ENCODE measurements around the gene LRRC46.

DNA sequence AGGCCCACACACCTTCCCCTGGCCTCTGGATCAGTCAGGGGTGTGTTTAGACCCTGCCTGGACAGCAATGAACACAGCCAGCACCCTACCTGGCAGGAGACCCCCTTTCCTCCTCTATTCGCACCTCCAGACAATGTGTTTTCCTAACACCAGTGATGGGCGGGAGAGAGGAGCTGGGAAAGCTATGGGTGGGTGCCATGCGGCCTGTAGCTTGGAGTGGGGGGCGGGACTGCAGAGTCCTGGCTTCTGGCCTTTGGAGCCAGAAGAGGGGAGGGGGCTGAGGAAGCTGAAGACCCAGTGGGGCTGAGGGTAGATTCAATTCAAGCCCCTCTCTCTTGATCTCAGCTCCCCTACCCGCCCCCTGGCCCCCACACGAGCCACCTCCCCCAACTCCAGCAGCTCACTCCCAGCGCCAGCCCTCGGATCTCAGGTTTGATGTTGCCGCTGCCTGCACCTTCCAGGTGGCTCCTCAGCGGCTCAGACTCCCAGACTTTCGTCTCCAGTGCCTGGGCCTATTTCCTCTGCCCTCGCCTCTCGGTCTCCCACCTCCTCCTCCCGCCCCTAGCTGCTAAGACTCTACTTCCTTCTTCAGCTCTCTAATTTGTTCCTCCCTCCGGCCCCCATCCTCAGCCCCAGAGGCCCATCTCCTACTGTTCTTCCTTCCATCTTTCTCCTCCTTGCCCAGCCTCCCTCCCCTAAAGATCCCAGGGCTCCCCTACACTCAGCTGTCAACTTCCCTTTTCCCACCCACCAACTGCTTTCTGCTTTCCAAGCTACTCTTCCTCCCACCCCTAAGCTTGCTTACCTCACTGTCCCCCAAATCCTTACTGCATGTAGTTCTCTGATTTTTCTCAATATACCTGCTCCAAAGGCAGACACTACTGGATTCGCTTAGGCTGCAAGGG is 26.3 kb downstream of the LRRC46 start:
- TF ChIP-seq, protein P1, sequence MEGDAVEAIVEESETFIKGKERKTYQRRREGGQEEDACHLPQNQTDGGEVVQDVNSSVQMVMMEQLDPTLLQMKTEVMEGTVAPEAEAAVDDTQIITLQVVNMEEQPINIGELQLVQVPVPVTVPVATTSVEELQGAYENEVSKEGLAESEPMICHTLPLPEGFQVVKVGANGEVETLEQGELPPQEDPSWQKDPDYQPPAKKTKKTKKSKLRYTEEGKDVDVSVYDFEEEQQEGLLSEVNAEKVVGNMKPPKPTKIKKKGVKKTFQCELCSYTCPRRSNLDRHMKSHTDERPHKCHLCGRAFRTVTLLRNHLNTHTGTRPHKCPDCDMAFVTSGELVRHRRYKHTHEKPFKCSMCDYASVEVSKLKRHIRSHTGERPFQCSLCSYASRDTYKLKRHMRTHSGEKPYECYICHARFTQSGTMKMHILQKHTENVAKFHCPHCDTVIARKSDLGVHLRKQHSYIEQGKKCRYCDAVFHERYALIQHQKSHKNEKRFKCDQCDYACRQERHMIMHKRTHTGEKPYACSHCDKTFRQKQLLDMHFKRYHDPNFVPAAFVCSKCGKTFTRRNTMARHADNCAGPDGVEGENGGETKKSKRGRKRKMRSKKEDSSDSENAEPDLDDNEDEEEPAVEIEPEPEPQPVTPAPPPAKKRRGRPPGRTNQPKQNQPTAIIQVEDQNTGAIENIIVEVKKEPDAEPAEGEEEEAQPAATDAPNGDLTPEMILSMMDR (IDR thresholded peaks at IDR 0.05): no peak
- TF ChIP-seq POLR2A (IDR thresholded peaks at IDR 0.05): no peak
